Activated naive CD4-positive, alpha-beta T cell treated with Interleukin-2 at 50 U/mL for 16 hours (primary cell): ENCODE data around the gene ELP6.

Experiments
- DNase-seq: peaks from one replicate; pipeline ENCODE4 v3.0.0-alpha.2; 2020

Gene ELP6

GRCh38 chr3:47513125-47513929 is at the start of gene ELP6:
Gene ELP6 (minus strand): TSS chr3:47513712. CDS start chr3:47513590, 122 bp downstream.
- DNase-seq: peak; percentile 96

- DNase-seq: no peak
Observed at GRCh38 chr3:47556351-47556750, 42.8 kb upstream of the ELP6 start.

GRCh38 chr3:47554335-47554734 is 40.8 kb upstream of the ELP6 start:
- no peak for DNase-seq

GRCh38 chr3:47553407-47553806 is 39.9 kb upstream of the ELP6 start:
- no peak for DNase-seq

GRCh38 chr3:47542471-47543173 is 29.1 kb upstream of the ELP6 start:
- no peak for DNase-seq

- no peak for DNase-seq
Observed at GRCh38 chr3:47541583-47542108, 28.1 kb upstream of the ELP6 start.

- no peak for DNase-seq
Observed at GRCh38 chr3:47540281-47540680, 26.8 kb upstream of the ELP6 start.

- no peak for DNase-seq
Observed at GRCh38 chr3:47536967-47537366, 23.5 kb upstream of the ELP6 start.

GRCh38 chr3:47536221-47536891 is 22.8 kb upstream of the ELP6 start:
- DNase-seq: no peak

- DNase-seq: no peak
Observed at GRCh38 chr3:47533996-47534454, 20.5 kb upstream of the ELP6 start.

- DNase-seq: no peak
Observed at GRCh38 chr3:47533481-47533880, 20.0 kb upstream of the ELP6 start.

GRCh38 chr3:47527952-47528725 is 14.6 kb upstream of the ELP6 start:
- no peak for DNase-seq

- DNase-seq: no peak
Observed at GRCh38 chr3:47525617-47526016, 12.1 kb upstream of the ELP6 start.

- no peak for DNase-seq
Observed at GRCh38 chr3:47523310-47524073, 10.0 kb upstream of the ELP6 start.

GRCh38 chr3:47522082-47522987 is 8.8 kb upstream of the ELP6 start:
- peak; percentile 75 for DNase-seq

- DNase-seq: no peak
Observed at GRCh38 chr3:47520756-47521155, 7.2 kb upstream of the ELP6 start.

GRCh38 chr3:47517937-47518336 is 4.4 kb upstream of the ELP6 start:
- DNase-seq: no peak

GRCh38 chr3:47515864-47516319 is 2.4 kb upstream of the ELP6 start:
- DNase-seq: no peak

GRCh38 chr3:47515100-47515499 is 1.6 kb upstream of the ELP6 start:
- DNase-seq: no peak

GRCh38 chr3:47512416-47513124 is 942 bp downstream of the ELP6 start:
- DNase-seq: no peak
